CD4-positive, alpha-beta T cell (primary cell): ENCODE measurements around the gene ANKK1. TPM values are rescaled to one million over a fixed set of nuclear protein-coding genes. Genes with fewer than 3 reads are reported as not detected.

Source experiments
- ATAC-seq: fragments of 200-7000 bp; cut with Tn5 transposase; one replicate; pipeline ENCODE4 v1.10.0; 2022; ENCODE audit warnings: mild to moderate bottlenecking; ENCODE audit not compliant: poor library complexity
- CTCF ChIA-PET: fragments of 350-600 bp; sonication (Branson Sonifier 250); formaldehyde crosslinking; loops from one replicate; lab custom pipeline; 2021; ENCODE audit warnings: antibody characterized with exemption, inconsistent platforms; lab: Charles Lee
- POLR2A ChIA-PET: fragments of 350-600 bp; sonication (Branson Sonifier 250); formaldehyde crosslinking; loops from one replicate; lab custom pipeline; 2021; ENCODE audit warnings: antibody characterized with exemption, inconsistent platforms; lab: Charles Lee
- DNase-seq, 14 experiments: peaks; one replicate each; pipeline ENCODE4 v3.0.0-alpha.2; 2013 to 2020; ENCODE audit warnings: mixed read lengths in 2 of 14
- H3K27ac ChIP-seq, 2 donors: one replicate each; pipeline versions ENCODE4 v1.5.1 to v1.7.0; 2013; ENCODE audit warnings: low read length in 2 of 2, low read depth in 1 of 2, mild to moderate bottlenecking in 1 of 2
- H3K27me3 ChIP-seq, 2 experiments: 1 replicate in 1 of 2; 2 replicates in 1 of 2; pipeline versions ENCODE4 v1.6.1 to v1.7.0; 2013; ENCODE audit warnings: low read length in 2 of 2, control low read depth in 1 of 2, mild to moderate bottlenecking in 1 of 2, moderate library complexity in 1 of 2; ENCODE audit not compliant: insufficient read depth in 2 of 2, control insufficient read depth in 1 of 2
- H3K36me3 ChIP-seq: one replicate; pipeline ENCODE4 v1.6.1; 2013; ENCODE audit warnings: low read length, control low read depth; ENCODE audit not compliant: insufficient read depth
- H3K4me1 ChIP-seq: one replicate; pipeline ENCODE4 v1.6.1; 2013; ENCODE audit warnings: low read length, control low read depth; ENCODE audit not compliant: insufficient read depth
- H3K4me3 ChIP-seq: one replicate; pipeline ENCODE4 v1.5.1; 2013; ENCODE audit warnings: mild to moderate bottlenecking, low read length, moderate library complexity
- H3K9me3 ChIP-seq, 2 experiments: 1 replicate in 1 of 2; 2 replicates in 1 of 2; pipeline versions ENCODE4 v1.6.1 to v1.7.0; 2013; ENCODE audit warnings: low read length in 2 of 2, mild to moderate bottlenecking in 2 of 2, control low read depth in 1 of 2, moderate library complexity in 1 of 2; ENCODE audit not compliant: control insufficient read depth in 1 of 2, insufficient read depth in 1 of 2
- H3K27ac Mint-ChIP-seq: one replicate; pipeline ENCODE4 v1.8.0; 2020; ENCODE audit warnings: mixed read lengths
- H3K27me3 Mint-ChIP-seq: one replicate; pipeline ENCODE4 v1.8.0; 2021; ENCODE audit warnings: mixed read lengths
- H3K36me3 Mint-ChIP-seq: one replicate; pipeline ENCODE4 v1.8.0; 2021; ENCODE audit warnings: low read depth, mixed read lengths
- H3K4me1 Mint-ChIP-seq: one replicate; pipeline ENCODE4 v1.8.0; 2021; ENCODE audit warnings: low read depth, mixed read lengths
- H3K4me3 Mint-ChIP-seq: one replicate; pipeline ENCODE4 v1.8.0; 2020; ENCODE audit warnings: mild to moderate bottlenecking, mixed read lengths
- H3K9me3 Mint-ChIP-seq: one replicate; pipeline ENCODE4 v1.8.0; 2020; ENCODE audit warnings: mixed read lengths
- intact Hi-C, 2 experiments: fragments of 100-400 bp; cut with DNase I in 1 of 2; cut with micrococcal nuclease in 1 of 2; formaldehyde crosslinking; loops; one replicate each; pipeline versions ENCODE4 v1.15.1 to v1.9.0; 2023 to 2025; cut with DNase I, micrococcal nuclease
- total RNA-seq, 174 experiments: library from RNA in 2 of 174; stranded (reverse) in 2 of 174; gene quantifications; one replicate each; pipeline ENCODE4 v1.2.3 and lab custom pipeline; 2021 to 2026
- TF ChIP-seq, protein P1 (sequence below): fragments of 200-600 bp; IDR thresholded peaks from one replicate; pipeline ENCODE4 v1.8.0; 2022; ENCODE audit warnings: antibody characterized with exemption, mild to moderate bottlenecking

Gene ANKK1
- total RNA-seq, 2 experiments from 2014 or later = 1.2 to 1.6 TPM

DNA sequence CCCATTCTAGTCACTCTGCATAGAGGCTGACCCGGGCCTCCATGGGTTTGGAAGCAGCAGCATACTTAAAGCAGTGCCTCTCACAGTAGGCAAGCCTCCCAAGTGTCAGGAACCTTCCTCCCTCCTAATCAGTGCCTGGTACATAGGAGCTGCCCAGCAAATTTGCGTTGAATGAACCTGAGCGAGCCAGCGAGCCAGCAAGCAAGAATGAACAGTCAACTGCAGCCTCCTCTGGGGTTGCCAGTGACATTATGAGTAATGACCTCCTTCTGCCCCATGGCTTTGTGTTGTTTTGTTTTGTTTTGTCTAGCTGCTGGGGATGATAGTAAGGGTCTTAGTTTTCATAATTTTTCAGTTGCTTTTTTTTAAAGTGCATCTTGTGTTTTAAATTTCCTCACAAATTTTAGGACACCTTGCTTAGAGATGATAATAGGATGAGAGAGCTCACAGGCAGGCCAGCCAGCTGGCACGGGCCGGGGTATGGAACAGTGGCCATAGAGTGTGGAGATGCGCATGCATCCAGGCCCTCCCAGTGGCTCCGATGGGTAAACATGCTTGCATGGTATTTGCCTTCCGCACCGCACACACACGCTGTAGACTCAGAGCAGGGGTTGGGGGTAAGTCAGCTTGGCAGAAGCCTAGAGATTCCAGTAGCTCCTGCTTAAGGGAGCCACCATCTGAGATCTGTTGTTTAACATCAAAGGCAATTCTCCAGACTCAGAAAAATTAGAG, 37.1 kb upstream of the ANKK1 start:
- H3K9me3 Mint-ChIP-seq = no peaks in the 10 kb centered on the region
- Histone ChIP-seq H3K9me3 (peaks cover 0 to 7% of the 10 kb centered on the region in 2 experiments), H3K27me3 (no peaks in the 10 kb centered on the region), H3K36me3 (peaks cover 44% of the 10 kb centered on the region), H3K4me1 (no peaks in the 10 kb centered on the region), H3K27ac (no peak overlapping the region), H3K4me3 (no peak overlapping the region)
- no peak overlapping the region for H3K27ac Mint-ChIP-seq
- peaks cover 91% of the 10 kb centered on the region for H3K36me3 Mint-ChIP-seq
- ChIA-PET CTCF (no interaction called here), POLR2A (no interaction called here)
- H3K4me3 Mint-ChIP-seq = no peak overlapping the region
- no peak for DNase-seq
- TF ChIP-seq, protein P1, sequence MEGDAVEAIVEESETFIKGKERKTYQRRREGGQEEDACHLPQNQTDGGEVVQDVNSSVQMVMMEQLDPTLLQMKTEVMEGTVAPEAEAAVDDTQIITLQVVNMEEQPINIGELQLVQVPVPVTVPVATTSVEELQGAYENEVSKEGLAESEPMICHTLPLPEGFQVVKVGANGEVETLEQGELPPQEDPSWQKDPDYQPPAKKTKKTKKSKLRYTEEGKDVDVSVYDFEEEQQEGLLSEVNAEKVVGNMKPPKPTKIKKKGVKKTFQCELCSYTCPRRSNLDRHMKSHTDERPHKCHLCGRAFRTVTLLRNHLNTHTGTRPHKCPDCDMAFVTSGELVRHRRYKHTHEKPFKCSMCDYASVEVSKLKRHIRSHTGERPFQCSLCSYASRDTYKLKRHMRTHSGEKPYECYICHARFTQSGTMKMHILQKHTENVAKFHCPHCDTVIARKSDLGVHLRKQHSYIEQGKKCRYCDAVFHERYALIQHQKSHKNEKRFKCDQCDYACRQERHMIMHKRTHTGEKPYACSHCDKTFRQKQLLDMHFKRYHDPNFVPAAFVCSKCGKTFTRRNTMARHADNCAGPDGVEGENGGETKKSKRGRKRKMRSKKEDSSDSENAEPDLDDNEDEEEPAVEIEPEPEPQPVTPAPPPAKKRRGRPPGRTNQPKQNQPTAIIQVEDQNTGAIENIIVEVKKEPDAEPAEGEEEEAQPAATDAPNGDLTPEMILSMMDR = no peak
- H3K4me1 Mint-ChIP-seq = peaks cover 7% of the 10 kb centered on the region
- H3K27me3 Mint-ChIP-seq = no peaks in the 10 kb centered on the region
- ATAC-seq = no peak
- intact Hi-C loops = no loop called here

DNA sequence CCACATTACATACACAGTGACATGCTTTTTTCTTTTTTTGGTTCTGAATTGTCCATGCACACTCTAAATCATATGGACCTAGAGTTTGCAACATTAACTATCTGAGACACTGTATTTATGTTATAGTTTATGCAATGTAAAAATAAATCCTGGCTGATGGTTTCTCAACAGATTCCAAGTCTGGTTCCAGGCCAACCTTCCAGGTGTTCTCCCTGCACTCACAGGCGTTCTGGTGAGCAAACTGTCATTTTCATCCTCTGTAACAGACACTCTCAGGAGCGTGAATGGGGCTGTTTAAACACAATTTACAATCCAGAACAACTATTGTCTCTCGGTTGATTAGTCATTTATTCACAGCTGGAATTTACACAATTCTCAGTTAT, 36.5 kb upstream of the ANKK1 start:
- Mint-ChIP-seq H3K9me3 (peaks cover 2% of the 10 kb centered on the region), H3K27ac (no peak overlapping the region), H3K36me3 (peaks cover 97% of the 10 kb centered on the region), H3K4me1 (peaks cover 7% of the 10 kb centered on the region), H3K27me3 (no peaks in the 10 kb centered on the region), H3K4me3 (no peak overlapping the region)
- peaks cover 49% of the 10 kb centered on the region for H3K36me3 ChIP-seq
- DNase-seq (no peak), ATAC-seq (no peak)
- no peak overlapping the region for H3K4me3 ChIP-seq
- peaks cover 0 to 13% of the 10 kb centered on the region in 2 experiments for H3K9me3 ChIP-seq
- CTCF ChIA-PET = no interaction called here
- POLR2A ChIA-PET = no interaction called here
- TF ChIP-seq, protein P1 = no peak
- intact Hi-C loops = no loop called here
- no peaks in the 10 kb centered on the region for H3K27me3 ChIP-seq
- H3K27ac ChIP-seq = no peak overlapping the region
- no peaks in the 10 kb centered on the region for H3K4me1 ChIP-seq

DNA sequence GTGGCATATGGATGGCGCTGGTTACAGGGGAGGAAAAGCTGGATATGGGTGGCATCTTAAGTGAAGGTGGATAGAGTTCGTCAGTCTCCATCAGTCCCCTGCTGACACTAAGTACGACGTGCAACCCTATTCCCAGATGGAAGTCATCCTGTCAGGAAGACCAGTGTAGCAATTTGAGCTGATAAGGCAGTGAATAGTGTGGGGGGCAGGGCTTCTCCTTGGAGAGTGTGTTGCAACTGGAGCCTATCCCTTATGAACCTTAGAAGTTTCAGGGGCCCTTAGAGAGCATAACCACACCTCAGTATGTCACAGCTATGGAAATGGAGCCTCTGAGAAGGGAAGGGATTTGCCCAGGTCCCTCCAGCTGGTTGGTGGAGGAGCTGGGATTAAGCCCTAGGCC, 36.1 kb upstream of the ANKK1 start:
- H3K36me3 Mint-ChIP-seq = peaks cover 98% of the 10 kb centered on the region
- DNase-seq (no peak), ATAC-seq (no peak)
- Histone ChIP-seq H3K27ac (no peak overlapping the region), H3K9me3 (peaks cover 0 to 17% of the 10 kb centered on the region in 2 experiments), H3K4me1 (no peaks in the 10 kb centered on the region), H3K4me3 (no peak overlapping the region), H3K27me3 (no peaks in the 10 kb centered on the region), H3K36me3 (peaks cover 52% of the 10 kb centered on the region)
- H3K27ac Mint-ChIP-seq = no peak overlapping the region
- CTCF ChIA-PET = no interaction called here
- intact Hi-C loops = no loop called here
- peaks cover 3% of the 10 kb centered on the region for H3K9me3 Mint-ChIP-seq
- TF ChIP-seq, protein P1 = no peak
- H3K27me3 Mint-ChIP-seq = no peaks in the 10 kb centered on the region
- H3K4me3 Mint-ChIP-seq = no peak overlapping the region
- POLR2A ChIA-PET = no interaction called here
- peaks cover 8% of the 10 kb centered on the region for H3K4me1 Mint-ChIP-seq
